ENCODE data around the gene NUAK1.

The NUAK1 gene

DNA sequence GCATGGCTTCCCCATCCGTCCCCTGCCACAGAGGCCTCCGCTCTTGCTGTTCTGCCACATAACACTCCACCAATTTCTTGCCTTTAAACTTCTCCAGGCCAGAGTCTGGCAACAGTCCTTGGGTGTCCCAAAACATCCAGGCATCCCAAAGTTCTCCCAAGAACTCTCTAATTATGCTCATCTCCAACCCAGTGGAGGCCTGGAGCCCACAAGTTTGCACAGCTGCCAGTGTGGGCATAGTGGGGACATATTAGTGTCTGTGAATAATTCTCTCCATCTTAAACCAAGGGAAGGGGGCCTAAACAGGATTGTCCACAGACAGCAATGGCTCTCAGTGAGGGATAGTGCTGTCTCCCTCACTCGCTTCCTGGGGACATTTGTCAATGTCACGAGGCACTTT lies 124.8 kb downstream of the NUAK1 start:
- no peak overlapping the region for H3K27ac ChIP-seq (ENCODE audit: low read depth in 2 of 2, low read length in 2 of 2)
- H3K36me3 ChIP-seq (ENCODE audit: control insufficient read depth in 2 of 2, insufficient read depth in 2 of 2, low read length in 2 of 2): no peaks in the 10 kb centered on the region
- no peak overlapping the region for H3K9ac ChIP-seq (ENCODE audit: low read depth in 1 of 2, low read length in 2 of 2)
- peaks cover 0 to 2% of the 10 kb centered on the region in 2 donors for H3K9me3 ChIP-seq (ENCODE audit: control insufficient read depth in 2 of 2, low read length in 2 of 2)
- H3K4me1 ChIP-seq (ENCODE audit: control insufficient read depth in 2 of 2, insufficient read depth in 2 of 2, low read length in 2 of 2): no peaks in the 10 kb centered on the region
- H3K4me3 ChIP-seq (ENCODE audit: low read length in 2 of 2): no peak overlapping the region
- H3K27me3 ChIP-seq (ENCODE audit: control insufficient read depth in 2 of 2, insufficient read depth in 2 of 2, low read length in 2 of 2): no peaks in the 10 kb centered on the region

Data from mucosa of rectum (tissue), 2 donors.